ENCODE measurements around the gene TRAIP.

- no peak for TF ChIP-seq CTCF (conservative IDR thresholded peaks at IDR 0.05)
- no peak for TF ChIP-seq ZFX (IDR thresholded peaks at IDR 0.05)
Observed at GRCh38 chr3:49785565-49786356, 70.6 kb downstream of the TRAIP start.
